GM19025 (cell line): ENCODE measurements around the gene PRRT3.

Experiments used
- ATAC-seq: cut with Tn5 transposase; IDR thresholded peaks from one replicate; pipeline ENCODE4 v1.9.1; 2021; ENCODE audit warnings: mild to moderate bottlenecking, low read depth, moderate library complexity; ENCODE audit not compliant: unreplicated experiment

PRRT3 gene

GRCh38 chr3:9951962-9952805 lies at the start of gene PRRT3:
PRRT3 (minus strand) TSS chr3:9952408; CDS start chr3:9950115, 2,293 bp downstream.
- peak; percentile 63 for ATAC-seq

GRCh38 chr3:10000686-10001085 lies 48.5 kb upstream of the PRRT3 start:
- no peak for ATAC-seq

DNA sequence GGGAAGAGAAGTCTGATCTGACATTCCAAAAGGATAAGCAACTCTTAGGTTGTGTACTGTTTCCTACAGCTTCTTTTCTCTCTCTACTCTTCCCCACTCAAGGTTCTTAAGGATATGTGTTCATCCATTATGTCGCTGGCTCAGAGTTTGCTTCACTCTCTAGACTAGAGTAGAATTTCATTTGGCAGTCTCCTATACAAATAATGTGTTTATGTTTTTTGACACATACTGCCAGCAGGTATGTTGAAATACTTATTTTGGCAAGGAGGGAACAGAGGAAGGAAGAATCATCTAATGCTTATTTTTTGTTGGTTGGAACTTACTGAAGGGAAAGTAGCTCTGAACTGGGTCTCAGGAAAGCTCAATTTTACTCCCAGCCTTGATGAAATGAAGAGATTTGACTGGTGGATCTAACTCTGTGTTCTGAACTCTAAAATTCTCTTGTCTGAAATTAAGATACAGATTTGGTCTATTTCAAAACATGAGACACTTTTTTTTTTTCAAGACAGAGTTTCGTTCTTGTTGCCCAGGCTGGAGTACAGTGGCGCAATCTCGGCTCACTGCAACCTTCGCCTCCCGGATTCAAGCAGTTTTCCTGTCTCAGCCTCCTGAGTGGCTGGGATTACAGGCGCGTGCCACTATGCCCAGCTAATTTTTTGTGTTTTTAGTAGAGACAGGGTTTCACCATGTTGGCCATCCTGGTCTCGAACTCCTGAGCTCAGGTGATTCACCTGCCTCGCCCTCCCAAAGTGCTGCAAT lies 42.1 kb upstream of the PRRT3 start:
- ATAC-seq = no peak

- peak; percentile 22 for ATAC-seq
These were observed 34.1 kb upstream of the PRRT3 start for GRCh38 chr3:9986230-9986725.

GRCh38 chr3:9980251-9980650 lies 28.0 kb upstream of the PRRT3 start:
- ATAC-seq = no peak

DNA sequence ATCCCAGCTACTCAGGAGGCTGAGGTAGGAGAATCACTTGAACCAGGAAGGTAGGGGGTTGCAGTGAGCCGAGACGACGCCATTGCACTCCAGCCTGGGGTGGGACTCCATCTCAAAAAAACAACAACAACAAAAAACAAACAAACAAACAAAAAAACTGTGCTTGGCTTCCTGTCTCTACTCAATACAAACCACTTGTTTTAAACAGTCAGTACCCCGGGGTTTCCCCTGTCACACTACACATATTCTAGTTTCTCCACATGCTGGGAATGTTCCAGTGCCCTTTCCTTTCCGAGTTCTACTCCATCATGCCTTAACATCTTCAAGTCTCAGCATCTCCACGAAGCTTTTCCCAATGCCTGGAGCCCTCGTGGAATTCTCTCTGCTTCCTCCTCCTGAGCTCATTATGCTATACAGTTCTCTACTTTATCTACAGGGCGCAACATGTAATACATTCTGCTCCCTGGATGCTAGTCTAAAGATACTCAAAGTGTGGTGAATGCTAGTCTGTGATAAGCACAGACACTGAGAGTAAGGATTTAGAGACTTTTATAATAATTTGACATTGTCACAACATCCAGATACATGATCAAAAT lies 26.6 kb upstream of the PRRT3 start:
- no peak for ATAC-seq

- ATAC-seq = no peak
These were observed 24.8 kb upstream of the PRRT3 start for GRCh38 chr3:9976721-9977709.

- ATAC-seq = no peak
These were observed 17.9 kb upstream of the PRRT3 start for GRCh38 chr3:9970020-9970652.

DNA sequence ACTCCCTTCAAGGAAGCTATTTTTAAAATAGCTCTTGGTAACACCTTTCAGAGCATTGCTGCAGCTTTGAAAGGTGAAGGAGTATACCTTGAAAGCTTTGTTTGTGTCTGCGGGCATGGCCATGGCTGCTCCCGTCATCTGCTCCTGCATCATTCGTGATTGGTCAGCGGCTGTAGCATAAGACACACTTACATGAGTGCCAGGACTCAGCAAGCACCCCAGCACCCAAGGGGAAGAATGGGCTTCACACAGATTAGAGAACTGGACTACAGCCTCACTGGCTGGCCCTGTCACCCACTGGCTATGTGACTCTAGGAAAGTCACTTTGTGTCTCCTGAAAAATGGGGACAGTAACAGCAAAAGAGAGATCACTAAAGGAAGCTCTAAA lies 17.4 kb upstream of the PRRT3 start:
- no peak for ATAC-seq

DNA sequence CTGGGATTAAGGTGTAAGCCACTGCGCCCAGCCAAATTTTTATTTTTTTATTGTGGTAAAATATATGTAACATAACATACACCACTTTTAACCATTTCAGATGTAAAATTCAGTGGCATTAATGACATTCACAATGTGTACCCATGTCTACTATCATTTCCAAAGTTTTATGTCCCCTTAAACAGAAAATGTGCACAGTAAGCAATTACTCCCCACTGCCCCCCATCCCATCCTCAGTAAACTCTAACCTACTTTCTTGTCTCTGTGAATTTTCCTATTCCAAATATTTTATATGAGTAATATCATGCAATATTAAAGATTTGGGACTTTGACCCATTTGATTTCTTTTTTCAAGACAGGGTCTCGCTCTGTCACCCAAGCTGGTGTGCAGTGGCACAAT lies 14.6 kb upstream of the PRRT3 start:
- ATAC-seq = no peak

- no peak for ATAC-seq
These were observed 13.1 kb upstream of the PRRT3 start for GRCh38 chr3:9965200-9965875.

DNA sequence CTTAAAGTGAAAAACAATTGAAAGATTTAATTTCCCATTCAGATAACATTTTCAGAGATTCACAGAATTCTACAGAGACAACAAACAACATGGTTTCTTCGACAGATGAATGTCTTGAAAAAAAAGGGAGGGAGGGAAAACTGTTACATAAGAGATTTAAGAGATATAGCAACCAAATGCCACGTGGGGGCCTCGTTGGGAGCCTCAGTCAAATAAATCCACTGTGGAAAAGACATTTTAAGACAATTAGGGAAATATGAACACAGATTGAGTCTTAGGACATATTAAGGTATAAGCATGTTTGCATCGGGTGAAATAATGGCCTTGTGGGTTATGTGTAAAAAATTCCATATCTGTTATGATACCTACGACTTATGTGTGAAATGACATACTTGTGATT lies 5.0 kb upstream of the PRRT3 start:
- no peak for ATAC-seq

DNA sequence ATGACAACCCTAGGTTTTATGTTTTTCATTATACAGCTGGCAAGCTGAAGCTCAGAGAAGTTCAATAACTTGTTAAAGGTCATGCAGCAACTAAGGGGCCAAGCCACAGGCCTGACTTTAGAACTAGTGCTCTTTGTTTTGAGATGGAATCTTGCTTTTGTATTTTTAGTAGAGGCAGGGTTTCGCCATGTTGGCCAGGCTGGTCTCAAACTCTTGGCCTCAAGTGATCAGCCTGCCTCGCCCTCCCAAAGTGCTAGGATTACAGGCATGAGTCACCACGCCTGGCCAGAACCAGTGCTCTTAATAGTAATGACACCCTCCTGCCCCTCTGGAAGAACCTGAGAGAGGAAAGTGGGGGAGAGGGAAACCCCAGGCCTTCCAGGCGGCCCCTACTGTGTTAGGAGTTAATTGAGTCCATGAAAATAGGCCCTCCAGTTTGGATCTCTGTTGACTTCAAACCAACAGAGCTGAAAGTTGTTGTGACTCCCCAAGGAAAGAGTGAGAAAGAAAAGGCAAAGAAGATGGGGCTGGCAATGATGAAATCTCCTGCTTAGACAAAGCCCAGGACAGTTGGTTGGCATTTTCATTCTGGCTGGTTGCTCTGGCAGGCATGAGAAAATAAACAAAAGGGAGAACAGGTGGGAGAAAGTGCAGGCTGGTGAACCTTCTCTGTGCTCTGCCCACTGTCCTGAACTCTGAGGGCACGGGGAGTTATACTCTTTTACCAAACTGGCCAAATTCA lies 3.6 kb upstream of the PRRT3 start:
- ATAC-seq = no peak

- no peak for ATAC-seq
These were observed 2.9 kb upstream of the PRRT3 start for GRCh38 chr3:9955067-9955502.

DNA sequence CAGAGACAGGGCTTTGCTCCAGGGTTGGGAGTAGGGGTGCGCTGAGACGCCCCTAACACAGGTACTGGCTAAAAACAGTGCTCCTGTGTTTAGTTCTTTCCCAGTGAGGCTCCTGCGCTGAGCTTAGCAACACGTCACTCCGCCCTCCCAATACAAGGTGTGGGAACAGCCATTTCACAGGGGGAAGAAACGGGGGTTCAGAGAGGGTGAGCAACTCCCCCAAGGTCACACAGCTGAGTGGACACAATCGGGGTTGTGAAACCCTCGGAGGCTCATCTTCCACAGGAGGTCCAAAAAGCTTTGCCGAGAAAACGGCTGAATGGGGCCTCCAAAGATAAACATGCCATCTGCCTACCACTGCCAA lies 628 bp downstream of the PRRT3 start:
- peak; percentile 4 for ATAC-seq

DNA sequence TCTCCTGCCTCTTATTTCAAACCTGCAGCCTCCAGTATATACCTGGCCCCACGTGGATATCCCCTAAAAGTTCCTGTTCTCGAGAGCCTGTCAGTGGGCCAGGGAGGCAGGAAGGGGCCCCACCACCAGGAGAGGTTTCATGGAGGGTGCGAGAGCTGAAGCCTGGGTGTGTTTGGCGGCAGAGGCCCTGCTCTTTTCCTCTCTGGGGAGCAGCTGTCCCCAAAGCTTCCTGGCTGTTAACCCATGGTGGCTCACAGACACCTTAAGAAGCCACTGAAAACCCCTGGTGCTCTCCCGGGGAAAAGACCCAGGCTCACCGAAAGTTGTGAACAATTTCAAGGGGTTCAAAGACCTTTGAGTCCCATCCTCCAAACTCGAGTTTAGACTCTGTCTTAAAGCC lies 1.1 kb downstream of the PRRT3 start:
- ATAC-seq = peak; percentile 43

- ATAC-seq = no peak
These were observed 2.6 kb downstream of the PRRT3 start for GRCh38 chr3:9949626-9950025.

DNA sequence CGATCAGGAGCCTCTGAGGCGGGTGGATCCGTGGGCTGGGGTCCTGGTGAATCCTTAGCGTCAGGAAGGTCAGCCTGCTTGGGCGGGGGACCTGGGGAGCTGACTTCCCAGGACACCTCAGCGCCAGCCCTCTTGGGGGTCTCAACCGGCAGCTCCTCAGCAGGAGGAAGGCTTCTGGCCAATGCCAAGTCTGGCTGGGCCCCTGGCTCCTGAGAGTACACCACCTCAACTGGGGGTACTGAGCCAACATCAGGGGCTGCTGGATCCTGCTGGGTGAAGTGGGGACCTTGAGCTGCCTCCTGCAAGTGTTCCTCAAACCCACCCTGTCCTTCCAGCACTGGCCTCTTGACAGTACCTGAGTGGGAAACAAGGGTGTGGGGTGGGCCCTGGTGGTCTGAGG lies 3.1 kb downstream of the PRRT3 start:
- ATAC-seq = no peak
